Fibroblast of lung (primary cell): ENCODE data around the gene NPIPB6. TPM values are rescaled to one million over a fixed set of nuclear protein-coding genes. Genes with fewer than 3 reads are reported as not detected.
"Not testable (repeated sequence)": the region's sequence is repeated elsewhere in the genome, so short reads cannot be mapped to it uniquely, and the experiment has no call there.

Experiments
- DNase-seq, 2 donors: peaks; one replicate each; pipeline versions ENCODE4 v3.0.0 to v3.0.0-alpha.2; 2010; ENCODE audit warnings: low read depth in 2 of 2
- H2AFZ ChIP-seq: 2 replicates; pipeline ENCODE4 v1.5.1; 2012; ENCODE audit warnings: low read length, control low read depth, inconsistent platforms
- H3K27ac ChIP-seq: 2 replicates; pipeline ENCODE4 v1.5.1; 2011; ENCODE audit warnings: low read length, control low read depth; ENCODE audit not compliant: insufficient read depth
- H3K27me3 ChIP-seq: 2 replicates; pipeline ENCODE4 v1.5.1; 2011; ENCODE audit warnings: mild to moderate bottlenecking, low read length; ENCODE audit not compliant: control insufficient read depth, insufficient read depth
- H3K36me3 ChIP-seq: 2 replicates; pipeline ENCODE4 v1.5.1; 2011; ENCODE audit warnings: low read length; ENCODE audit not compliant: control insufficient read depth, insufficient read depth
- H3K4me1 ChIP-seq: 2 replicates; pipeline ENCODE4 v1.5.1; 2011; ENCODE audit warnings: low read length; ENCODE audit not compliant: control insufficient read depth, insufficient read depth; ENCODE audit errors: extremely low read depth
- H3K4me2 ChIP-seq: 2 replicates; pipeline ENCODE4 v1.5.1; 2011; ENCODE audit warnings: low read length, control low read depth; ENCODE audit not compliant: insufficient read depth; ENCODE audit errors: extremely low read depth
- H3K4me3 ChIP-seq, 4 experiments: fragments of 200-600 bp in 1 of 4; sonication (generic) in 1 of 4; replicated peaks in 1 of 4; 2 replicates each; pipeline ENCODE4 v1.5.1; 2011 to 2016; ENCODE audit warnings: low read length in 4 of 4, low read depth in 3 of 4, mild to moderate bottlenecking in 3 of 4, control low read depth in 2 of 4, inconsistent platforms in 1 of 4, mixed read lengths in 1 of 4; ENCODE audit not compliant: insufficient read depth in 1 of 4; ENCODE audit errors: control extremely low read depth in 1 of 4
- H3K79me2 ChIP-seq: 2 replicates; pipeline ENCODE4 v1.5.1; 2012; ENCODE audit warnings: mild to moderate bottlenecking, low read length, inconsistent platforms; ENCODE audit not compliant: control insufficient read depth, insufficient read depth
- H3K9ac ChIP-seq: 2 replicates; pipeline ENCODE4 v1.5.1; 2011; ENCODE audit warnings: mild to moderate bottlenecking, low read length, control low read depth; ENCODE audit not compliant: insufficient read depth
- H3K9me3 ChIP-seq: 2 replicates; pipeline ENCODE4 v1.5.1; 2012; ENCODE audit warnings: low read depth, low read length; ENCODE audit not compliant: control insufficient read depth, insufficient read depth
- H4K20me1 ChIP-seq: 2 replicates; pipeline ENCODE4 v1.5.1; 2011; ENCODE audit warnings: low read length; ENCODE audit not compliant: control insufficient read depth, insufficient read depth; ENCODE audit errors: extremely low read depth
- polyA minus RNA-seq: library from RNA; depleted of rRNA, polyadenylated mRNA; stranded (reverse); fragments of >200 nt; gene quantifications from 2 replicates; pipeline ENCODE4 v1.2.3, GENCODE V29; 2011; ENCODE audit warnings: low replicate concordance
- polyA plus RNA-seq, 2 donors: library from polyadenylated mRNA; depleted of rRNA in 1 of 2; stranded (reverse) in 1 of 2; unstranded in 1 of 2; fragments of >200 nt; gene quantifications; 2 replicates each; pipeline ENCODE4 v1.2.1, GENCODE V29; 2011 to 2012; ENCODE audit warnings: missing spikeins in 1 of 2
- total RNA-seq: library from RNA; depleted of rRNA; stranded (reverse); fragments of >200 nt; gene quantifications from 2 replicates; pipeline ENCODE4 v1.2.1, GENCODE V29; 2014

Gene NPIPB6
- total RNA-seq (0.66 TPM in 1 of 2 replicates, not detected in the other), polyA plus RNA-seq (0.05 and 0.23 TPM in 2 replicates), polyA minus RNA-seq (not detected in 2 replicates)
- 0.19 TPM in 1 of 2 replicates, not detected in the other for polyA plus RNA-seq (2012)

DNA sequence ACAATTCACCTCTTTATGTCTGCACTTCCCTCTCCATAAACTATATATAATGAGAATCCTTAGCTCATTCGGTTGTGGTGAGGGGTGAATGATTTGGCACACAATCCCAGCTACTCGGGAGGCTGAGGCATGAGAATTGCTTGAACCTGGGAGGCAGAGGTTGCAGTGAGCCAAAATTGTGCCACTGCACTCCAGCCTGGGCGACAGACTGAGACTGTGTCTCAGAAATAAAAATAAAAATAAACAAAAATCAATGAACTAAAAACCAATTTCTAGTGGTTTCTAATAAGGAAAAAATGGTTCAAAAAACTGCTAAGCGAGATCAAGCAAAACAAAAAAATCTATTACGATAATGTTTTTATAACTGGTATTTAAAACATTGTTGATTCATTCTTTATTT is at the start of gene NPIPB6:
Gene NPIPB6, minus strand, starts transcription at position 101 of the 400 bp plus-strand sequence. CDS start 686 bp downstream, outside the sequence.
- not testable (repeated sequence) for H4K20me1 ChIP-seq, H3K9me3 ChIP-seq, H3K9ac ChIP-seq, H3K4me2 ChIP-seq, H2AFZ ChIP-seq, DNase-seq, H3K4me1 ChIP-seq, H3K27me3 ChIP-seq, H3K36me3 ChIP-seq, H3K79me2 ChIP-seq, H3K27ac ChIP-seq, H3K4me3 ChIP-seq

DNA sequence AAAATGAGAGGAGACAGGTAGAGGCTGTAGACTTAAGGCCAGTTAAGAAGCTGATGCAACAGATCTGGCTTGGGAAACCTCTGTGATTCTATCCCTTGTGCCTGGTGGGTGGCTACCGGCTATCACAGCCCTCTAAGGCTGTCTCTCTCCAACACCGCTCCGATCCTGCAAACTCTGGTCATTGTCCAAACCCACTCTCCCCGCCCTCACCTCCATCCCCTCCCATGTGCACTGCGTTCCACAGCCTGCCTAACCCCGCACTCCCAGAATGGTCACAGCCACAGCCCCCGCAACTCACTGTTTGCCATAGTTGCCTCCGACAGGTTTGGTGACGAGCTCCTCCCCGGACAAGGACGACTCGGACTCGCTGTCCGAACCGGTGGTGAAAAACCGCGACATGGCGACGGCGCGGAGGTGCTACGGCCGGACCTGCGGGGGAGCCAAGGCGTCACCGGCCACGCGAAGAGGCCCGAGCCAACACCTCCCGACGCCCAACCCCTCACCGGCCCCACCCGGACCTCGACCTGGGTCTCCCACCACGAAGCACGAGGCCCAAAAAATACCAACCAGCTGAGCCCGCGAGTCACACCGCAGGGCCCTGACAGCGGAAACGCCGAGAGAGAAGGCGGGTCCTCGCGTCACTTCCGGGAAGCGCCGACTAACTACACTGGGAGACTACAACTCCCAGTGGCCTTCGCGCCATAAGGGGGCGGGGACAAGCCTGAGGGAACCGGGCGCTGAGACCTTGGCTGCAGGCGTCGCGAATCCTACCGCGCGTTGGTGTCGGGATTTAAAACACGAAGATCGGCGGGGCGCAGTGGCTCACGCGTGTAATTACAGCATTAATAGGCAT is 40.1 kb upstream of the NPIPB6 start, which contains the start of gene EIF3CL:
Gene EIF3CL, minus strand, starts transcription at position 622 of the 853 bp plus-strand sequence. Its CDS starts 223 bp downstream, at position 399.
- H3K4me1 ChIP-seq, H3K27ac ChIP-seq, H3K36me3 ChIP-seq, H3K4me2 ChIP-seq, H3K79me2 ChIP-seq, H4K20me1 ChIP-seq, H2AFZ ChIP-seq, H3K9me3 ChIP-seq, DNase-seq, H3K27me3 ChIP-seq, H3K9ac ChIP-seq: not testable (repeated sequence)
- H3K4me3 ChIP-seq = peak within 1 kb of the TSS in 3 of 4 experiments; percentile 29 to 50 (median 42)

DNA sequence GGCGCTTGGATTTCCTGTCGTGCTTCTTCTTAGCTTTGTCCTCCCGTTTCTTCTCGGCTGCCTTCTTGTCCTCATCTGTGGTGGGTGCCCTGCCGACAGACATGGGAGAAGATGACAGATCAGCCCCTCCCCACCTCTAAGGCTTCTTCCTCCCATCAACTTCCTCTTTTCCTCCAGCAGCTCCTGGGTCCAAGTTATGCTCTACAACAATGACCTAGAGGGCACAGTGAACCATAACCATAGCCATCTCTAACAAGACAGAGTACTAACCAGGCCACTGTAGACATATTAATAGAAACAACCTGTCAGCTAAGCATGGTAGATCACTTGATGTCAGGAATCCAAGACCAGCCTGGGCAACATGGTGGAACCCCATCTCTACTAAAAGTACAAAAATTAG is 28.7 kb upstream of the NPIPB6 start:
- H3K9me3 ChIP-seq, H3K4me1 ChIP-seq, H3K79me2 ChIP-seq, H2AFZ ChIP-seq, H4K20me1 ChIP-seq, DNase-seq, H3K36me3 ChIP-seq, H3K9ac ChIP-seq, H3K27me3 ChIP-seq, H3K27ac ChIP-seq, H3K4me3 ChIP-seq, H3K4me2 ChIP-seq: not testable (repeated sequence)

DNA sequence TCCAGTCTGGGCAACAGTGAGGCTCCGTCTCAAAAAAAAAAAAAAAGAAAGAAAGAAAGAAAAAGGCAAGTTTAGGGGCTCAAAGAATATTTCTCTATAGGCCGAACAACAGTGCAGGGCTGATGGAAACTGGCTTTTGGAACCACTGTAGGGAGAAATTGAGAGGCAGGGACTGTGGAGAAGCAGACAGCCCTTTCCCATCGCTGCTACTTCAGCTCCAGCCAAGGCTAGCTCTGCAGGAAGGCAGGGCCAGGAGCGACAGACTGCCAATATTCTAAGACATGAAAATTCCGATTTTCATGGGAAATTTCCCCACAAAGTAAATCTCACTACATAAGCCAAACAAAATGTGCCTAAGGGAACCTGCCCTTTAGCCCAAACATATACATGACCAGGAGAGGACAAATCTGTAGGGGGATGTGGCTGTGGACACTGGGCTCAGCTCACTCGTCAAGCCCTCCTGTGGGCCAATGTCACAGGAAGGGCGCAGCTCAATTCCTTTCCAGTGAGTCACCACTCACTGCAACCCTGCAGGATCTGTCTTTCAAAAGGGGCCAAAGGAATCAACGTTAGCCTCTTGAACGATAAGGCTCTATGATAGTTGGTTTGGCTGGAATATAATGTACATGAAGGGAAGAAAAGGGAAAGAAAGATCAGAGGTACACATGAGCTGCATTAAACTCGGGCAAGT is 19.0 kb upstream of the NPIPB6 start:
- not testable (repeated sequence) for H3K27ac ChIP-seq, H3K4me3 ChIP-seq, H3K4me2 ChIP-seq, H2AFZ ChIP-seq, H3K27me3 ChIP-seq, H3K4me1 ChIP-seq, H3K9ac ChIP-seq, H3K36me3 ChIP-seq, H3K79me2 ChIP-seq, H4K20me1 ChIP-seq, DNase-seq, H3K9me3 ChIP-seq

DNA sequence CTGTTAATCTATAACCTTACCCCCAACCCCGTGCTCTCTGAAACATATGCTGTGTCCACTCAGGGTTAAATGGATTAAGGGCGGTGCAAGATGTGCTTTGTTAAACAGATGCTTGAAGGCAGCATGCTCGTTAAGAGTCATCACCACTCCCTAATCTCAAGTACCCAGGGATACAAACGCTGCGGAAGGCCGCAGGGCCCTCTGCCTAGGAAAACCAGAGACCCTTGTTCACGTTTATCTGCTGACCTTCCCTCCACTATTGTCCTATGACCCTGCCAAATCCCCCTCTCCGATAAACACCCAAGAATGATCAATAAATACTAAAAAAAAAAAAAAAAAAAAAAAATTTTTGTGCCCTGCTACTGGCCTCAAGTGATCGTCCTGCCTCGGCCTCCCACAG is 14.5 kb upstream of the NPIPB6 start:
- H3K4me2 ChIP-seq, H3K9me3 ChIP-seq, H4K20me1 ChIP-seq, H3K36me3 ChIP-seq, H3K27me3 ChIP-seq, H3K27ac ChIP-seq, H3K9ac ChIP-seq, DNase-seq, H2AFZ ChIP-seq, H3K4me1 ChIP-seq, H3K4me3 ChIP-seq, H3K79me2 ChIP-seq: not testable (repeated sequence)

DNA sequence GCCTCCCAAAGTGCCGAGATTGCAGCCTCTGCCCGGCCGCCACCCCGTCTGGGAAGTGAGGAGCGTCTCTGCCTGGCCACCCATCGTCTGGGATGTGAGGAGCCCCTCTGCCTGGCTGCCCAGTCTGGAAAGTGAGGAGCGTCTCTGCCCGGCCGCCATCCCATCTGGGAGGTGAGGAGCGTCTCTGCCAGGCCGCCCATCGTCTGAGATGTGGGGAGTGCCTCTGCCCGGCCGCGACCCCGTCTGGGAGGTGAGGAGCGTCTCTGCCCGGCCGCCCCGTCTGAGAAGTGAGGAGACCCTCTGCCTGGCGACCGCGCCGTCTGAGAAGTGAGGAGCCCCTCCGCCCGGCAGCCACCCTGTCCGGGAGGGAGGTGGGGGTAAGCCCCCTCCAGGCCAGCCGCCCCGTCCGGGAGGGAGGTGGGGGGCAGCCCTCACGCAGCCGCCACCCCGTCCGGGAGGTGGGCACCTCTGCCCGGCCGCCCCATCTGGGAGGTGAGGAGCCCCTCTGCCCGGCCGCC is 13.9 kb upstream of the NPIPB6 start:
- H3K79me2 ChIP-seq, H3K4me1 ChIP-seq, H3K27ac ChIP-seq, H3K27me3 ChIP-seq, H2AFZ ChIP-seq, H3K4me3 ChIP-seq, DNase-seq, H3K9ac ChIP-seq, H4K20me1 ChIP-seq, H3K4me2 ChIP-seq, H3K9me3 ChIP-seq, H3K36me3 ChIP-seq: not testable (repeated sequence)
